ENCODE measurements around the gene CAPN1. TPM values are rescaled to one million over a fixed set of nuclear protein-coding genes. Genes with fewer than 3 reads are reported as not detected.

The CAPN1 gene
- total RNA-seq, 1 experiment from 2014 or later, result 175 TPM

GRCh38 chr11:65189191-65189590 is 7.5 kb downstream of the CAPN1 start:
- Histone ChIP-seq H3K4me2 (ENCODE audit: insufficient read depth, insufficient read length, low read length) (no peak overlapping the region), H3K27me3 (ENCODE audit: insufficient read depth, low read length) (no peaks in the 10 kb centered on the region), H4K5ac (ENCODE audit: insufficient read length, low read depth, low read length) (no peak overlapping the region), H3K23me2 (ENCODE audit: insufficient read length, low read depth, low read length, poor library complexity, severe bottlenecking) (no peaks in the 10 kb centered on the region), H3K18ac (ENCODE audit: insufficient read length, low read depth, low read length) (no peak overlapping the region), H3K9ac (ENCODE audit: extremely low read depth, insufficient read length, low read length) (no peak overlapping the region), H3K56ac (ENCODE audit: insufficient read length, low read depth, low read length) (no peak overlapping the region), H3K79me2 (ENCODE audit: insufficient read depth, low read length) (no peaks in the 10 kb centered on the region), H2BK120ac (ENCODE audit: low read depth, low read length, poor library complexity, severe bottlenecking) (no peak overlapping the region), H2AK5ac (ENCODE audit: insufficient read length, low read length) (no peak overlapping the region), H3K4me1 (ENCODE audit: insufficient read depth, low read length) (peaks cover 9% of the 10 kb centered on the region; the same call in 1 of the 2 replicates), H3K9me3 (ENCODE audit: control insufficient read depth, low read depth, low read length) (no peaks in the 10 kb centered on the region), H4K8ac (replicated peaks; ENCODE audit: insufficient read length, low read depth, low read length) (no peak overlapping the region), H4K91ac (ENCODE audit: insufficient read length, low read depth, low read length) (no peak overlapping the region), H2BK12ac (ENCODE audit: insufficient read length, low read depth, low read length) (no peak overlapping the region), H3K14ac (ENCODE audit: insufficient read depth, low read length) (no peak overlapping the region), H3K23ac (ENCODE audit: insufficient read length, low read depth, low read length) (no peak overlapping the region), H3K4ac (ENCODE audit: low read depth, low read length) (no peak overlapping the region), H3T11ph (ENCODE audit: low read length) (no peak overlapping the region), H2BK20ac (ENCODE audit: low read depth, low read length, poor library complexity, severe bottlenecking) (no peak overlapping the region), H2BK5ac (ENCODE audit: insufficient read length, low read length) (no peak overlapping the region), H3K27ac (ENCODE audit: insufficient read length, low read depth, low read length) (no peak overlapping the region), H4K20me1 (ENCODE audit: control insufficient read depth, insufficient read depth, insufficient read length) (no peaks in the 10 kb centered on the region), H2AFZ (ENCODE audit: low read length) (no peak overlapping the region), H2BK15ac (ENCODE audit: low read depth, low read length) (no peak overlapping the region), H3K79me1 (ENCODE audit: insufficient read depth, low read depth, low read length, poor library complexity, severe bottlenecking) (no peaks in the 10 kb centered on the region)
- DNase-seq, result no peak
- Mint-ChIP-seq H3K9me3 (no peaks in the 10 kb centered on the region), H3K27me3 (ENCODE audit: low read depth) (no peaks in the 10 kb centered on the region), H3K4me1 (peaks cover 22 to 25% of the 10 kb centered on the region in 2 experiments), H3K27ac (peak overlapping the region in 1 of 3 experiments; percentile 17; a peak in 2 of 7 replicates), H3K4me3 (no peak overlapping the region; a peak in 1 of 5 replicates), H3K36me3 (ENCODE audit: insufficient read depth in 1 of 3, low read depth in 3 of 3) (peaks cover 48 to 76% (median 73%) of the 10 kb centered on the region in 3 experiments)
- TF ChIP-seq CTCF (conservative IDR thresholded peaks at IDR 0.05), result no peak
- no CpG with 5 or more reads among the region's 10 CpGs for WGBS (ENCODE audit: extremely low coverage, insufficient read length, low lambda C conversion rate)

Measured in H9 (cell line).